HG03378 (cell line): ENCODE results near the gene UROC1.

ENCODE experiments used
- ATAC-seq: cut with Tn5 transposase; IDR thresholded peaks from one replicate; pipeline ENCODE4 v1.9.1; 2021; ENCODE audit warnings: mild to moderate bottlenecking, moderate library complexity; ENCODE audit not compliant: unreplicated experiment

The UROC1 gene

GRCh38 chr3:126497956-126498355, 19.6 kb downstream of the UROC1 start:
- ATAC-seq: no peak

GRCh38 chr3:126496894-126497850, 20.4 kb downstream of the UROC1 start:
- ATAC-seq: no peak

- ATAC-seq: no peak
These were observed 21.8 kb downstream of the UROC1 start for GRCh38 chr3:126495786-126496185.

- ATAC-seq: no peak
These were observed 22.7 kb downstream of the UROC1 start for GRCh38 chr3:126494970-126495230.

- ATAC-seq: no peak
These were observed 23.2 kb downstream of the UROC1 start for GRCh38 chr3:126494204-126494969.

- no peak for ATAC-seq
These were observed 23.8 kb downstream of the UROC1 start for GRCh38 chr3:126493739-126494138.

- ATAC-seq: no peak
These were observed 24.5 kb downstream of the UROC1 start for GRCh38 chr3:126493051-126493450.

GRCh38 chr3:126491221-126492013, 26.2 kb downstream of the UROC1 start:
- no peak for ATAC-seq

GRCh38 chr3:126490619-126491018, 27.0 kb downstream of the UROC1 start:
- ATAC-seq: no peak

GRCh38 chr3:126488886-126489569, 28.5 kb downstream of the UROC1 start:
- no peak for ATAC-seq

- ATAC-seq: no peak
These were observed 29.4 kb downstream of the UROC1 start for GRCh38 chr3:126488185-126488584.

- no peak for ATAC-seq
These were observed 30.3 kb downstream of the UROC1 start for GRCh38 chr3:126487151-126487771.

- no peak for ATAC-seq
These were observed 31.2 kb downstream of the UROC1 start for GRCh38 chr3:126486360-126486847.

- ATAC-seq: no peak
These were observed 31.6 kb downstream of the UROC1 start for GRCh38 chr3:126485956-126486355.

- no peak for ATAC-seq
These were observed 32.2 kb downstream of the UROC1 start for GRCh38 chr3:126485176-126485897.

GRCh38 chr3:126484662-126485061, 32.9 kb downstream of the UROC1 start:
- no peak for ATAC-seq

GRCh38 chr3:126484148-126484547, 33.4 kb downstream of the UROC1 start:
- no peak for ATAC-seq

GRCh38 chr3:126483321-126483761, 34.2 kb downstream of the UROC1 start:
- ATAC-seq: no peak

GRCh38 chr3:126482503-126483255, 34.9 kb downstream of the UROC1 start:
- no peak for ATAC-seq
